Measurements from ENCODE around the gene ZNF423. TPM values are rescaled to one million over a fixed set of nuclear protein-coding genes. Genes with fewer than 3 reads are reported as not detected.

The ZNF423 gene
- total and polyA plus RNA-seq, 2 experiments from 2014 or later = 14.9 to 41.8 TPM

- no peaks in the 10 kb centered on the region for H3K9me2 ChIP-seq (ENCODE audit: insufficient read depth)
- ATAC-seq (no peak), DNase-seq (ENCODE audit: low spot score) (no peak)
- H3K4me1 ChIP-seq (ENCODE audit: insufficient read depth) = peaks cover 3% of the 10 kb centered on the region; the same call in 1 of the 2 replicates
- peaks cover 3% of the 10 kb centered on the region; the same call in 1 of the 2 replicates for H3K36me3 ChIP-seq (ENCODE audit: insufficient read depth)
- peaks cover 38% of the 10 kb centered on the region for H3K9me3 Mint-ChIP-seq
- peaks cover 4% of the 10 kb centered on the region for H3K27me3 Mint-ChIP-seq (ENCODE audit: insufficient read depth, low read depth, poor library complexity)
- H3K27me3 ChIP-seq (ENCODE audit: insufficient read depth) = no peaks in the 10 kb centered on the region
- no peak overlapping the region for H2AFZ ChIP-seq
- H3K4me3 ChIP-seq = no peak overlapping the region
- no peak overlapping the region for H3K4me2 ChIP-seq
- peaks cover 13% of the 10 kb centered on the region; the same call in 2 of the 3 replicates for H3K4me1 Mint-ChIP-seq
- no peak overlapping the region for H3K27ac ChIP-seq (ENCODE audit: low read depth)
- no peaks in the 10 kb centered on the region for H3F3A ChIP-seq (replicated peaks; ENCODE audit: low read depth)
- no peak overlapping the region for H3K4me3 Mint-ChIP-seq
- H3K27ac Mint-ChIP-seq = no peak overlapping the region
- TF ChIP-seq ZNF114 (CRISPR knock-in tag; IDR thresholded peaks at IDR 0.05) (no peak), EZH2phosphoT487 (IDR thresholded peaks at IDR 0.05; ENCODE audit: unreplicated experiment) (no peak), POLR2AphosphoS5 (IDR thresholded peaks at IDR 0.05; ENCODE audit: low read depth) (no peak), CREB1 (CRISPR knock-in tag; IDR thresholded peaks at IDR 0.05; ENCODE audit: low read depth) (no peak), NANOG (IDR thresholded peaks at IDR 0.05; ENCODE audit: borderline replicate concordance) (no peak), REST (IDR thresholded peaks at IDR 0.05; ENCODE audit: unreplicated experiment) (no peak), EZH2 (IDR thresholded peaks at IDR 0.05; ENCODE audit: low read depth, unreplicated experiment) (no peak), ETS1 (IDR thresholded peaks at IDR 0.05) (no peak), ZNF331 (CRISPR knock-in tag; IDR thresholded peaks at IDR 0.05; ENCODE audit: low read depth) (no peak), JUNB (IDR thresholded peaks at IDR 0.05; ENCODE audit: unreplicated experiment) (no peak), CTCF (conservative IDR thresholded peaks at IDR 0.05; ENCODE audit: low read depth in 2 of 2) (no peak), STAT1 (IDR thresholded peaks at IDR 0.05; ENCODE audit: unreplicated experiment) (no peak), ZNF462 (CRISPR knock-in tag; IDR thresholded peaks at IDR 0.05) (no peak)
- peaks cover 35% of the 10 kb centered on the region for H3K36me3 Mint-ChIP-seq (ENCODE audit: low read depth)
- no peaks in the 10 kb centered on the region for H3K79me2 ChIP-seq (replicated peaks; ENCODE audit: insufficient read depth)
- no peaks in the 10 kb centered on the region for H4K20me1 ChIP-seq (replicated peaks; ENCODE audit: insufficient read depth)
Observed at GRCh38 chr16:49650603-49651002, 205.3 kb downstream of the ZNF423 start.
